ENCODE results near the gene SYNE2. TPM values are rescaled to one million over a fixed set of nuclear protein-coding genes. Genes with fewer than 3 reads are reported as not detected.
A peak's percentile ranks its signal among the peaks of the same experiment; 100 is the strongest.
"Not testable (repeated sequence)": the region's sequence is repeated elsewhere in the genome, so short reads cannot be mapped to it uniquely, and the experiment has no call there.

The SYNE2 gene
- total RNA-seq, result 85.7 TPM

GRCh38 chr14:63852817-63853731, at the start of gene SYNE2:
Gene SYNE2, plus strand, starts transcription at chr14:63853004. Its CDS starts 56,145 bp downstream, at chr14:63909149.
- DNase-seq (ENCODE audit: low spot score), result peak; percentile 77

- DNase-seq (ENCODE audit: low spot score), result not testable (repeated sequence)
These were observed 49.5 kb upstream of the SYNE2 start for GRCh38 chr14:63803221-63803791.

- not testable (repeated sequence) for DNase-seq (ENCODE audit: low spot score)
These were observed 46.7 kb upstream of the SYNE2 start for GRCh38 chr14:63806064-63806463.

GRCh38 chr14:63811692-63812091, 41.1 kb upstream of the SYNE2 start:
- not testable (repeated sequence) for DNase-seq (ENCODE audit: low spot score)

GRCh38 chr14:63833728-63834127, 19.1 kb upstream of the SYNE2 start:
- no peak for DNase-seq (ENCODE audit: low spot score)

GRCh38 chr14:63840981-63841380, 11.8 kb upstream of the SYNE2 start:
- DNase-seq (ENCODE audit: low spot score), result peak; percentile 27

- no peak for DNase-seq (ENCODE audit: low spot score)
These were observed 9.0 kb upstream of the SYNE2 start for GRCh38 chr14:63843796-63844195.

GRCh38 chr14:63848890-63849289, 3.9 kb upstream of the SYNE2 start:
- no peak for DNase-seq (ENCODE audit: low spot score)

GRCh38 chr14:63852271-63852816, 460 bp upstream of the SYNE2 start:
- DNase-seq (ENCODE audit: low spot score), result no peak

- peak; percentile 63 for DNase-seq (ENCODE audit: low spot score)
These were observed 1.1 kb downstream of the SYNE2 start for GRCh38 chr14:63853831-63854293.

- no peak for DNase-seq (ENCODE audit: low spot score)
These were observed 1.5 kb downstream of the SYNE2 start for GRCh38 chr14:63854330-63854729.

- DNase-seq (ENCODE audit: low spot score), result no peak
These were observed 2.5 kb downstream of the SYNE2 start for GRCh38 chr14:63855281-63855680.

- no peak for DNase-seq (ENCODE audit: low spot score)
These were observed 4.7 kb downstream of the SYNE2 start for GRCh38 chr14:63857466-63858030.

- DNase-seq (ENCODE audit: low spot score), result no peak
These were observed 7.3 kb downstream of the SYNE2 start for GRCh38 chr14:63860146-63860545.

- DNase-seq (ENCODE audit: low spot score), result no peak
These were observed 9.4 kb downstream of the SYNE2 start for GRCh38 chr14:63862163-63862562.

GRCh38 chr14:63863004-63863403, 10.2 kb downstream of the SYNE2 start:
- DNase-seq (ENCODE audit: low spot score), result no peak

- not testable (repeated sequence) for DNase-seq (ENCODE audit: low spot score)
These were observed 12.0 kb downstream of the SYNE2 start for GRCh38 chr14:63864775-63865174.

- DNase-seq (ENCODE audit: low spot score), result no peak
These were observed 15.4 kb downstream of the SYNE2 start for GRCh38 chr14:63867933-63868921.

- not testable (repeated sequence) for DNase-seq (ENCODE audit: low spot score)
These were observed 17.3 kb downstream of the SYNE2 start for GRCh38 chr14:63869940-63870752.

- DNase-seq (ENCODE audit: low spot score), result not testable (repeated sequence)
These were observed 17.9 kb downstream of the SYNE2 start for GRCh38 chr14:63870753-63871037.
